Endothelial cell of umbilical vein (primary cell): ENCODE data around the gene MIF4GD. TPM values are rescaled to one million over a fixed set of nuclear protein-coding genes. Genes with fewer than 3 reads are reported as not detected.

Experiments used
- BruUV-seq: library from RNA; stranded (reverse); fragments of 400-500 nt; replicated peaks from 2 replicates; lab custom pipeline; 2021; lab: Mats Ljungman, UMichigan
- CTCF ChIA-PET: fragments of 300-600, 350-600 bp; sonication (Branson Sonifier 250); formaldehyde crosslinking; loops from one replicate; lab custom pipeline; 2021; ENCODE audit warnings: antibody characterized with exemption, inconsistent platforms; lab: Charles Lee
- POLR2A ChIA-PET: fragments of 300-600, 350-600 bp; sonication (Branson Sonifier 250); formaldehyde crosslinking; loops from one replicate; lab custom pipeline; 2021; ENCODE audit warnings: antibody characterized with exemption, inconsistent platforms; lab: Charles Lee
- DNase-seq: peaks from one replicate; pipeline ENCODE4 v3.0.0-alpha.2; 2011; ENCODE audit warnings: low read depth, low spot score
- FAIRE-seq: peaks from 2 replicates; lab custom pipeline; 2011; peaks lifted over from hg19 to GRCh38; lab: Jason Lieb, UNC
- H2AFZ ChIP-seq: 2 replicates; pipeline ENCODE4 v1.6.0; 2012; ENCODE audit warnings: low read depth, low read length, control low read depth, inconsistent platforms
- H3K27ac ChIP-seq: 2 replicates; pipeline ENCODE4 v1.5.1; 2011; ENCODE audit warnings: low read depth, mild to moderate bottlenecking, control low read depth, low read length, moderate library complexity; ENCODE audit not compliant: insufficient read depth
- H3K27me3 ChIP-seq, 2 experiments: 2 replicates each; pipeline versions ENCODE4 v1.6.0 to v1.6.1; 2011; ENCODE audit warnings: low read length in 2 of 2, mixed read lengths in 1 of 2; ENCODE audit not compliant: control insufficient read depth in 2 of 2, insufficient read depth in 2 of 2
- H3K36me3 ChIP-seq, 2 experiments: 2 replicates in 1 of 2; 3 replicates in 1 of 2; pipeline ENCODE4 v1.5.1; 2011; ENCODE audit warnings: low read length in 2 of 2, mild to moderate bottlenecking in 1 of 2, moderate library complexity in 1 of 2; ENCODE audit not compliant: control insufficient read depth in 2 of 2, insufficient read depth in 2 of 2; ENCODE audit errors: extremely low read depth in 1 of 2
- H3K4me1 ChIP-seq: 3 replicates; pipeline ENCODE4 v1.5.1; 2011; ENCODE audit warnings: mild to moderate bottlenecking, low read length; ENCODE audit not compliant: control insufficient read depth, insufficient read depth; ENCODE audit errors: extremely low read depth
- H3K4me2 ChIP-seq: 2 replicates; pipeline ENCODE4 v1.6.1; 2011; ENCODE audit warnings: low read length, control low read depth, mixed read lengths; ENCODE audit not compliant: insufficient read depth
- H3K4me3 ChIP-seq, 3 experiments: fragments of 200-600 bp in 1 of 3; sonication (generic), shearing (Covaris generic) in 1 of 3; replicated peaks in 1 of 3; 2 replicates each; pipeline ENCODE4 v1.5.1; 2011 to 2016; ENCODE audit warnings: control low read depth in 3 of 3, low read length in 3 of 3, mild to moderate bottlenecking in 2 of 3, inconsistent platforms in 1 of 3, low read depth in 1 of 3, moderate library complexity in 1 of 3; ENCODE audit not compliant: insufficient read depth in 1 of 3
- H3K79me2 ChIP-seq: 2 replicates; pipeline ENCODE4 v1.6.0; 2012; ENCODE audit warnings: low read length, inconsistent platforms; ENCODE audit not compliant: control insufficient read depth, insufficient read depth
- H3K9ac ChIP-seq: replicated peaks from 2 replicates; pipeline ENCODE3; 2011; ENCODE audit warnings: low read length, control low read depth; ENCODE audit not compliant: insufficient read depth; ENCODE audit errors: extremely low read depth
- H3K9me1 ChIP-seq: replicated peaks from 3 replicates; pipeline ENCODE4 v1.6.0; 2011; ENCODE audit warnings: mild to moderate bottlenecking, low read length; ENCODE audit not compliant: control insufficient read depth, insufficient read depth; ENCODE audit errors: extremely low read depth
- H3K9me3 ChIP-seq: replicated peaks from 2 replicates; pipeline ENCODE4 v1.5.1; 2012; ENCODE audit warnings: low read length, inconsistent platforms; ENCODE audit not compliant: control insufficient read depth, insufficient read depth
- H4K20me1 ChIP-seq: replicated peaks from 2 replicates; pipeline ENCODE3; 2011; ENCODE audit warnings: mild to moderate bottlenecking, low read length; ENCODE audit not compliant: control insufficient read depth, insufficient read depth; ENCODE audit errors: extremely low read depth
- EZH2 ChIP-seq: IDR thresholded peaks from 2 replicates; pipeline ENCODE4 v1.6.1; 2012; ENCODE audit warnings: borderline replicate concordance, low read depth, mild to moderate bottlenecking, moderate library complexity, low read length, inconsistent platforms; ENCODE audit not compliant: severe bottlenecking
- FOS ChIP-seq: IDR thresholded peaks from 2 replicates; pipeline ENCODE4 v1.6.1; 2011; ENCODE audit warnings: mild to moderate bottlenecking, low read length, moderate library complexity, borderline replicate concordance; ENCODE audit not compliant: insufficient read depth
- GATA2 ChIP-seq: IDR thresholded peaks from 2 replicates; pipeline ENCODE4 v1.7.0; 2011; ENCODE audit warnings: low read depth, mild to moderate bottlenecking, moderate library complexity, mixed read lengths, low read length; ENCODE audit not compliant: insufficient read length, insufficient read depth
- JUN ChIP-seq: IDR thresholded peaks from 2 replicates; pipeline ENCODE4 v1.6.1; 2011; ENCODE audit warnings: borderline replicate concordance, low read depth; ENCODE audit not compliant: insufficient read length, insufficient read depth
- MYC ChIP-seq: IDR thresholded peaks from one replicate; pipeline ENCODE4 v1.6.1; 2011; ENCODE audit warnings: mild to moderate bottlenecking, low read depth, low read length
- POLR2A ChIP-seq: IDR thresholded peaks from 2 replicates; pipeline ENCODE4 v1.6.1; 2012; ENCODE audit warnings: low read depth, mild to moderate bottlenecking, control low read depth, low read length
- POLR2AphosphoS5 ChIP-seq: IDR thresholded peaks from 2 replicates; pipeline ENCODE4 v1.6.1; 2012; ENCODE audit warnings: low read depth, mild to moderate bottlenecking, control low read depth, low read length, moderate library complexity; ENCODE audit not compliant: insufficient read depth
- dilution Hi-C: fragments of 300-500 bp; cut with MboI; formaldehyde crosslinking; loops from one replicate; pipeline ENCODE4 v1.15.0; 2019; ENCODE audit warnings: low sequenced_read_pairs; ENCODE audit not compliant: extremely low pct_ligation_motif_present
- intact Hi-C: fragments of 100-400 bp; cut with micrococcal nuclease; formaldehyde crosslinking; loops from one replicate; pipeline ENCODE4 v1.10.0; 2022
- polyA plus RNA-seq, 4 experiments: library from polyadenylated mRNA; depleted of rRNA in 3 of 4; stranded (reverse) in 3 of 4; unstranded in 1 of 4; fragments of >200 nt; gene quantifications; 2 replicates each; pipeline versions ENCODE4 v1.2.1 to v1.2.3, GENCODE V29; 2011 to 2012; ENCODE audit warnings: missing spikeins in 1 of 4
- total RNA-seq: library from RNA; stranded (reverse); gene quantifications from 2 replicates; pipeline ENCODE4 v1.2.3, GENCODE V29; 2021
- TF ChIP-seq, protein P1 (sequence below): IDR thresholded peaks from 2 replicates; pipeline ENCODE4 v1.6.1; 2011; ENCODE audit not compliant: insufficient read depth, insufficient read length
- TF ChIP-seq, protein P2 (sequence below), 2 donors: IDR thresholded peaks; 1 replicate in 1 of 2; 2 replicates in 1 of 2; pipeline ENCODE4 v1.5.1; 2011; ENCODE audit warnings: low read length in 2 of 2, mild to moderate bottlenecking in 2 of 2, moderate library complexity in 2 of 2, control low read depth in 1 of 2, inconsistent platforms in 1 of 2, low read depth in 1 of 2; ENCODE audit not compliant: insufficient read depth in 1 of 2; ENCODE audit errors: extremely low read depth in 1 of 2

MIF4GD gene
- total and polyA plus RNA-seq, 2 donors (not counting 3 experiments of a cell fraction or from before 2014, with no cell fraction given) = 12.4 to 35.7 TPM

- no peaks in the 10 kb centered on the region for H3K9me3 ChIP-seq
- POLR2A ChIA-PET = interaction anchor here (3.2 kb wide), 1 partner anchor 7 kb away, joined by 23 read pairs; the partner anchor contains the start of gene MIF4GD
- DNase-seq = no peak
- H3K27ac ChIP-seq = no peak overlapping the region
- no peaks in the 10 kb centered on the region for H3K27me3 ChIP-seq
- H3K36me3 ChIP-seq = peaks cover 3 to 13% of the 10 kb centered on the region in 2 experiments
- BruUV-seq = no TSS peak
- no peak for TF ChIP-seq POLR2A
- TF ChIP-seq, protein P1, sequence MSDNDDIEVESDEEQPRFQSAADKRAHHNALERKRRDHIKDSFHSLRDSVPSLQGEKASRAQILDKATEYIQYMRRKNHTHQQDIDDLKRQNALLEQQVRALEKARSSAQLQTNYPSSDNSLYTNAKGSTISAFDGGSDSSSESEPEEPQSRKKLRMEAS = no peak
- no peak for TF ChIP-seq EZH2
- TF ChIP-seq JUN = no peak
- TF ChIP-seq POLR2AphosphoS5 = no peak
- TF ChIP-seq, protein P2, sequence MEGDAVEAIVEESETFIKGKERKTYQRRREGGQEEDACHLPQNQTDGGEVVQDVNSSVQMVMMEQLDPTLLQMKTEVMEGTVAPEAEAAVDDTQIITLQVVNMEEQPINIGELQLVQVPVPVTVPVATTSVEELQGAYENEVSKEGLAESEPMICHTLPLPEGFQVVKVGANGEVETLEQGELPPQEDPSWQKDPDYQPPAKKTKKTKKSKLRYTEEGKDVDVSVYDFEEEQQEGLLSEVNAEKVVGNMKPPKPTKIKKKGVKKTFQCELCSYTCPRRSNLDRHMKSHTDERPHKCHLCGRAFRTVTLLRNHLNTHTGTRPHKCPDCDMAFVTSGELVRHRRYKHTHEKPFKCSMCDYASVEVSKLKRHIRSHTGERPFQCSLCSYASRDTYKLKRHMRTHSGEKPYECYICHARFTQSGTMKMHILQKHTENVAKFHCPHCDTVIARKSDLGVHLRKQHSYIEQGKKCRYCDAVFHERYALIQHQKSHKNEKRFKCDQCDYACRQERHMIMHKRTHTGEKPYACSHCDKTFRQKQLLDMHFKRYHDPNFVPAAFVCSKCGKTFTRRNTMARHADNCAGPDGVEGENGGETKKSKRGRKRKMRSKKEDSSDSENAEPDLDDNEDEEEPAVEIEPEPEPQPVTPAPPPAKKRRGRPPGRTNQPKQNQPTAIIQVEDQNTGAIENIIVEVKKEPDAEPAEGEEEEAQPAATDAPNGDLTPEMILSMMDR (IDR thresholded peaks at IDR 0.05; ENCODE audit: extremely low read depth in 1 of 2, insufficient read depth in 1 of 2, low read depth in 1 of 2, low read length in 2 of 2) = no peak
- no peak for TF ChIP-seq GATA2
- TF ChIP-seq MYC = no peak
- TF ChIP-seq FOS = no peak
- FAIRE-seq = no peak
- no peaks in the 10 kb centered on the region for H4K20me1 ChIP-seq
- no peak overlapping the region for H2AFZ ChIP-seq
- H3K9ac ChIP-seq = no peak overlapping the region
- dilution Hi-C loops (no loop called here), intact Hi-C loops (no loop called here)
- CTCF ChIA-PET = interaction anchor here (3.1 to 4.5 kb wide), 3 partner anchors 8 to 149 kb away, joined by 17 to 80 read pairs (median 21); partner anchors contain the start of gene MIF4GD
- H3K9me1 ChIP-seq = no peaks in the 10 kb centered on the region
- H3K4me2 ChIP-seq = no peak overlapping the region
- H3K4me1 ChIP-seq = peaks cover 42% of the 10 kb centered on the region
- H3K79me2 ChIP-seq = peaks cover 45% of the 10 kb centered on the region
- no peak overlapping the region for H3K4me3 ChIP-seq
These were observed 8.0 kb downstream of the MIF4GD start for GRCh38 chr17:75263055-75263454.
